Heart left ventricle (tissue), 16 donors: ENCODE results near the gene REL. TPM values are rescaled to one million over a fixed set of nuclear protein-coding genes. Genes with fewer than 3 reads are reported as not detected.
A peak's percentile ranks its signal among the peaks of the same experiment; 100 is the strongest.

Experiments
- ATAC-seq, 4 donors: fragments of 200-7000 bp; cut with Tn5 transposase; one replicate each; pipeline ENCODE4 v1.9.1; 2020 to 2022; ENCODE audit warnings: moderate library complexity in 4 of 4, mild to moderate bottlenecking in 3 of 4, moderate number of reproducible peaks in 1 of 4
- DNase-seq, 5 donors: peaks; one replicate each; pipeline ENCODE4 v3.0.0-alpha.2; 2020
- H3K27ac ChIP-seq, 12 donors: fragments of 200-600 bp; sonication (generic) in 4 of 12; one replicate each; pipeline versions ENCODE4 v1.5.0 to v1.8.0; 2016 to 2022; ENCODE audit warnings: mild to moderate bottlenecking in 2 of 12
- H3K27me3 ChIP-seq, 9 donors: fragments of 200-600 bp; sonication (generic) in 2 of 9; one replicate each; pipeline versions ENCODE4 v1.5.1 to v1.8.0; 2016 to 2022; ENCODE audit warnings: mild to moderate bottlenecking in 3 of 9
- H3K36me3 ChIP-seq, 9 donors: fragments of 200-600 bp; sonication (generic) in 2 of 9; one replicate each; pipeline versions ENCODE4 v1.5.0 to v1.8.0; 2018 to 2022; ENCODE audit warnings: mild to moderate bottlenecking in 2 of 9
- H3K4me1 ChIP-seq, 12 donors: fragments of 200-600 bp; sonication (generic) in 4 of 12; one replicate each; pipeline versions ENCODE4 v1.5.0 to v1.8.0; 2016 to 2022; ENCODE audit warnings: mild to moderate bottlenecking in 3 of 12
- H3K4me3 ChIP-seq, 12 donors: fragments of 200-600 bp; sonication (generic) in 4 of 12; one replicate each; pipeline versions ENCODE4 v1.5.0 to v1.8.0; 2017 to 2022; ENCODE audit warnings: mild to moderate bottlenecking in 9 of 12, moderate library complexity in 4 of 12
- H3K9me3 ChIP-seq, 12 donors: fragments of 200-600 bp; sonication (generic) in 4 of 12; one replicate each; pipeline versions ENCODE4 v1.5.0 to v1.8.0; 2016 to 2022; ENCODE audit warnings: mild to moderate bottlenecking in 1 of 12
- CTCF ChIP-seq, 12 donors: fragments of 200-600 bp; sonication (generic) in 4 of 12; IDR thresholded peaks; one replicate each; pipeline versions ENCODE4 v1.5.0 to v1.8.0; 2018 to 2022; ENCODE audit warnings: antibody characterized with exemption in 12 of 12, mild to moderate bottlenecking in 5 of 12
- POLR2A ChIP-seq, 2 donors: fragments of 450-650 bp; IDR thresholded peaks; one replicate each; pipeline ENCODE4 v1.6.1; 2017; ENCODE audit warnings: antibody characterized with exemption in 2 of 2, mild to moderate bottlenecking in 2 of 2, moderate library complexity in 2 of 2
- WGBS, 4 donors: extraction: QIAGEN DNeasy Blood & Tissue Kit in 2 of 4; methylation state at CpG; one replicate each; pipeline versions ENCODE4 v1.1.5 to v1.1.7; 2013 to 2018; 5-methylcytosine and 5-hydroxymethylcytosine counted together
- intact Hi-C, 10 donors: fragments of 100-400 bp; cut with DNase I; formaldehyde crosslinking; loops; one replicate each; pipeline versions ENCODE4 v1.11.1 to v1.14.2; 2022
- polyA plus RNA-seq, 2 donors: library from polyadenylated mRNA; stranded (reverse); fragments of 200-250 nt; gene quantifications; one replicate each; pipeline ENCODE4 v1.2.3, GENCODE V29; 2013
- total RNA-seq, 9 donors: library from RNA; depleted of rRNA in 2 of 9; stranded (reverse); fragments of >200 nt in 2 of 9; fragmentation: NEBNext Ultra II Directional in 3 of 9; extraction: Animal tissue kit (Norgen Biotek cat#: 25700) in 3 of 9; gene quantifications; one replicate each; pipeline versions ENCODE4 v1.1.0 to v1.2.4, GENCODE V29; 2016 to 2023
- donor health status: ischemic (EF 13 %, LVEDD 7.1; RV severe dilation, severe dysfunction).
- donor health status: healthy with polysubstance abuse.
- donor health status: DM: no; HTN: yes; CAD: no.
- donor health status: DM: no; HTN: no; CAD: no.
- donor health status: ischemic (EF 25% LVEDD 6.9; RV normal size, moderate dysfunction).
- donor health status: ischemic (EF 25% LVEDD 5.7; RV mildly dilated, moderate dysfunction).
- donor health status: healthy.
- donor health status: DM: yes; HTN: yes; CAD: no.
- donor health status: ischemic (EF 35%, LVEDD 5.7; RV mildly dilated, moderate dysfunction).
- donor health status: nonischemic (EF 11% LVEDD 7.7; RV severe dilation, severe dysfunction).
- donor health status: DM: yes; HTN: yes; CAD: no.
- donor health status: PGD.
- donor health status: ischemic (EF 29% LVEDD 5.4; RV normal size, mild dysfunction).
- donor health status: nonischemic (EF 23%, LVEDD 6.1; RV moderate dilation, normal function).

The REL gene
- total and polyA plus RNA-seq, 11 donors = 1.4 to 16.0 (median 6.0) TPM

- ATAC-seq = no peak
- TF ChIP-seq POLR2A (IDR thresholded peaks at IDR 0.05) (no peak), CTCF (IDR thresholded peaks at IDR 0.05) (no peak)
- Histone ChIP-seq H3K4me3 (no peak overlapping the region), H3K36me3 (no peaks in the 10 kb centered on the region), H3K27ac (no peak overlapping the region), H3K27me3 (no peaks in the 10 kb centered on the region), H3K4me1 (peaks cover 0 to 39% (median 0%) of the 10 kb centered on the region in 12 donors), H3K9me3 (no peaks in the 10 kb centered on the region)
- intact Hi-C loops = no loop called here
- DNase-seq = no peak
- 65 to 80% (median 73%) methylated on average over 5 of the region's 5 CpGs for WGBS, 4 donors
Observed at GRCh38 chr2:60855989-60856669, 25.2 kb upstream of the REL start.

GRCh38 chr2:60857056-60857455 is 24.3 kb upstream of the REL start:
- Histone ChIP-seq H3K9me3 (no peaks in the 10 kb centered on the region), H3K27me3 (peaks cover 0 to 2% (median 0%) of the 10 kb centered on the region in 9 donors), H3K4me3 (no peak overlapping the region), H3K36me3 (no peaks in the 10 kb centered on the region), H3K4me1 (peaks cover 0 to 36% (median 0%) of the 10 kb centered on the region in 12 donors), H3K27ac (peak overlapping the region in 1 of 12 donors; percentile 32)
- DNase-seq (no peak), ATAC-seq (peak in 2 of 4 donors; percentile 23 to 37)
- TF ChIP-seq CTCF (IDR thresholded peaks at IDR 0.05) (no peak), POLR2A (IDR thresholded peaks at IDR 0.05) (no peak)
- WGBS, 4 donors = 89 to 94% (median 91%) methylated on average over 4 of the region's 4 CpGs
- intact Hi-C loops = no loop called here

GRCh38 chr2:60858897-60859311 is 22.5 kb upstream of the REL start:
- 92 to 98% (median 95%) methylated on average over 3 of the region's 3 CpGs for WGBS, 4 donors
- DNase-seq = no peak
- intact Hi-C loops = no loop called here

More at GRCh38 chr2:60858897-60859311, 22.5 kb upstream of the REL start:
- no peak overlapping the region for H3K4me3 ChIP-seq
- no peaks in the 10 kb centered on the region for H3K9me3 ChIP-seq
- H3K27ac ChIP-seq = no peak overlapping the region
- H3K27me3 ChIP-seq = peaks cover 0 to 2% (median 0%) of the 10 kb centered on the region in 9 donors
- H3K4me1 ChIP-seq = peaks cover 0 to 22% (median 0%) of the 10 kb centered on the region in 12 donors
- TF ChIP-seq POLR2A (IDR thresholded peaks at IDR 0.05) (no peak), CTCF (IDR thresholded peaks at IDR 0.05) (no peak)
- no peaks in the 10 kb centered on the region for H3K36me3 ChIP-seq
- no peak for ATAC-seq
